ENCODE measurements around the gene XG.
A peak's percentile ranks its signal among the peaks of the same experiment; 100 is the strongest.
"Not testable (repeated sequence)": the region's sequence is repeated elsewhere in the genome, so short reads cannot be mapped to it uniquely, and the experiment has no call there.

XG gene

DNA sequence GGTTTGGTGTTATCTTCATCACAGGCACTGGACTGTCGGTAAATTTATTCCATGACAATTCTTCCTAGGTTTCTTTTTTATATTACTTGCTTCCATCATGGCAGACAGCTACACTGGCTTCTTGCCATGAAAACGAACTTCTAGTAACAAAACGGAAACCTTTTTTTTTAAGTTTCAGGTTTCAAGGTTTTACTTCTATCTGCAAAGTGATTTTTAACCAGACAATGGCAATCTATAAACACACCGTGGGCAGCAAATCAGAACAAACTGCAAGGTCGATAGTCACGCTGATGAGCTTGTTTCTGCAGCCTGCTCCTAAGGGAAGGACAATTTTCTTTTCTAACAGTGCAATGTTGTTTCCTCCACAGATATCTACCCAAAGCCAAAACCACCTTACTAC lies 29.9 kb downstream of the XG start:
- DNase-seq = no peak

DNA sequence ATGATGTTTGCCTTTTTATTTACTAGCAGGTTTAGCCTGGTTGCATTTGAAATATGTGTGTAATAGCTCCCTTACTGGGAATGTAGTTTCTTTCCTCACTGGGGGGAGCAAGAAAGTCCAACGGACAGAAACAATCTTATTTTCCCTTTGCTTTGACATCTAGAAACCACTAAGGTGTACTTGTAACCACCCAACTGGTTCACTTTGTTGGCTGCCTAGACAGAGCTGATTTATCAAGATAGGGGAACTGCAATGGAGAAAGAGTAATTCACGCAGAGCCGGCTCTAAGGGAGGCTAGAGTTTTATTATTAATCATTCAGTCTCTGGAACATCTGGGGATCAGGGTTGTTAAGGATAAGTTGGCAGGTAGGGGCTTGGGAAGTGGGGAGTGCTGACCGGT lies 30.3 kb downstream of the XG start:
- no peak for DNase-seq

DNA sequence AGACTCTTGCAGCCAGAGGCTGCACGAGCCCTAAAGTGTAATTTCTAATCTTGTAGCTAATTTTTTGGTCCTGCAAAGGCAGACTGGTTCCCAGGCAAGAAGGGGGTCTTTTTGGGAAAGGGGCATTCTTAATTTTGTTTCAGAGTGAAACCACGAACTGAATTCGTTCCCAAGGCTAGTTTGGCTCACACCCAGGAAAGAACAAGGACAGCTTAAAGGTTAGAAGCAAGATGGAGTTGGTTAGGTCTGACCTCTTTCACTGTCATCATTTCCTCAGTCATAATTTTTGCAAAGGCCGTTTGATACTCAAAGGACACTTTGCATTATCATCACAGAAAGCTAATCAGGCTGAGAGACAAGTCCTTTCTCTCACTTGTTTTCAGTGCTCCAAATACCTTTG lies 30.9 kb downstream of the XG start:
- no peak for DNase-seq

DNA sequence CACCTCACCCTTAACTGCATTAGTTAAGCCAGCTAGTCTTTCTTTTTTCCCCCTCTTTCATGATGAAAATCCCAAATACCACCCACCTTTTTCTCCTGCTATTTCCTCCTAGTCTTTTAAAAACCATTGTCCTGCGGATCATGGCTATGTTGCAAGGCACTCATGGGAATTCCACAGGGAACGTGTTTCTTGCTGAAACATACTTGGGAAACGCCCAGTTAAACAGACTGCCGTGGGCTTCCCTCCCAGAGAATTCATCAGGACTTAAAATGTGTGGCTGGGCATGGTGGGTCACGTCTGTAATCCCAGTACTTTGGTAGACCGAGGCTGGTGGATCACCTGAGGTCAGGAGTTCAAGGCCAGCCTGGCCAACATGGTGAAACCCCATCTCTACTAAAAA lies 32.2 kb downstream of the XG start:
- DNase-seq = no peak

DNA sequence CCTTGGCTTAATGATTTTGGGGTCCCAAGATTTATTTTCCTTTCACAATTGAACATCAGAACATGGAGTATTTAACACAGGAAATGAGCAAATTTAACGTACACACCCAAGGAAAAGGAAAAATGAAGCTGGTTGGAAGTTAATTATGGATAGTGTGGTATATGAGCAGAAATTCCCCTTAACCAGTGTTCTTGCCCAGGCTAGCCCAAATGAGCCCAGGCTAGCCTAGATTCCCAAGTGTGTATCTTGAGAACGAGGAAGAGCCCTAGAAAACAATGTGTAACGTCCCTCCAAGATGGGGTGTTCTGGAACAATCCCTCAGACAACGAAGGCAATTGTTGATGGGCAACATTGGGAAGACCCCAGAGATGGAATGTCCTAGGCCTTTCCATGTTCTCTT lies 33.7 kb downstream of the XG start:
- DNase-seq = no peak

DNA sequence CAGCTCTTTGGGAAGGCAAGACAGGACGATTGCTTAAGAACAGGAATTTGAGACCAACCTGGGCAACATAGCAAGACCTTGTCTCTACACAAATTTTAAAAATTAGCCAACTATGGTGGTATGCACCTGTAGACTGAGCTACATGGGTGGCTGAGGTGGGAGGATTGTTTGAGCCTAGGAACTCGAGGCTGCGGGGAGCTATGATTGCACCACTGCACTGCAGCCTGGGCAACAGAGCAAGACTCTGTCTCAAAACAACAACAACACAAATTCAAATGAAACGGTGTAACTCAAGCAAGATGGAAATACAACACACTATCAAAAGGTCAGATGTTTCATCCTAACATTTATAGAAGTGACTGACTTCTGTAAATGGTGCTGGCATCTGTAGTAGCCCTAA lies 37.1 kb downstream of the XG start:
- DNase-seq = no peak

DNA sequence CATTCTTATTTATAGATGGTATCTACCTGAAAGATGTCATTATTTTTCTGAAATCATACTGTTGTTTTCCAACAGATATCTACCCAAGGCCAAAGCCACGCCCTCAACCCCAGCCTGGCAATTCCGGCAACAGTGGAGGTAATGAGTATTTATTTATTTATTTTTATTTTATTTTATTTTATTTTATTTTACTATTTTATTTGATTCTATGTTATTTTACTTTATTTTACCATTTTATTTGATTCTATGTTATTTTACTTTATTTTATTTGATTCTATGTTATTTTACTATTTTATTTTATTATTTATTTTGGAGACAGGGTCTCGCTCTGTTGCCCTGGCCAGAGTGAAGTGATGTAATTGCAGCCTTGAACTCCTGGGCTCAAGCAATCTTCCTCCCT lies 37.7 kb downstream of the XG start:
- DNase-seq = no peak

DNA sequence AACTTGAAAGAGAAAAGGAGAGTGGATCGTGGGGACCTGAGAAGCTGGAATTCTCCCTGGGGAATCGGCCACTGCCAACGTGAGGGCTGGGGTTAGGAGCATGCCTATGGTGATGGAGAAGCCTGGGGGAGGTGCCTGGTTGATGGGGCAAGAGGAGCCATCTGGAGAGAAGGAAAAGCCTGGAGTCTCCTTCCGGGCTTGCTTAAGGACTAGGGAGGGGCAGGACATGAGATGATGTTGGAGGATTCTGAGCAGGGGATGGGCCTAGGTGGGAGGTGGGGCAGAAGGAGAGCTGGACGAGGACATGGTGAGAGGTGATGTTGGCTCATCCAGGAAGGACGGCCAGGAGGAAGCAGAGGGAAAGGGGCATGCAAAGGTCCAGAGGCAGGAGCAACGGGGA lies 41.9 kb downstream of the XG start:
- no peak for DNase-seq

DNA sequence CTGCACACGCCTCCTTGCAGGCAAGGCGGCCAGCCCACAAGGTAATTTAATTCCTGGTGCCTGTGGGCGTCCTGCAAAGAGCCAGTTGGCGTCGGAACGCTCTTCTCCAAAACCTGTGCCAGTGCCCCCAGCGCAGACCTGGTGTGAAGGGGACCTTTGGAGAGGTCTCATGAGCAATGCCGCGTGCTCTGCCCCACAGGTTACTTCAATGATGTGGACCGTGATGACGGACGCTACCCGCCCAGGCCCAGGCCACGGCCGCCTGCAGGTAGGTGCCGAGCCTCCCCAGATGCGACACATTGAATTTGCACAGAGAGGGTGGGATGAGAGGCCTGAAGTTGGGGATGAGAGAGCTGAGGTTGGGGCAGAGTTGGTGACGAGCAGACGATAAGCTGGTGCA lies 42.5 kb downstream of the XG start:
- no peak for DNase-seq

DNA sequence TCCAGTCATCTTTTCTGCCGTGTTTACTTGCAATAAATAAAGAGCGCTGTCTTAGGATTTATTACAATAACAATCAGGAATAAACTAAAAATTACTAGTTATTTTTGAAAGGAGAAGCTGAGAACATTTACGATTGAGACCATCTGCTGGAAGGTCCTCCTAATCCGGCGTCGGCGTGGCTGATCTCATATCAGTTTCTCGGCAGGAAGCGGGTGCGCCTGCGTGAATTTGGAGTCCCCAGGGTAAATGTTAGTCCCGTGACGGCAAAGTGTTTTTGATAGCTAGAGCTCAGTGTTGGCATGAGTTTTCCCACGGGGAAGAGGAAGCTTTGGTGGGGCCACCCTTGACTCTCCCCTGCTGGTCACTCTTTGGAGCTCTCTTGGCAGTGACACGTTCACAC lies 45.0 kb downstream of the XG start:
- not testable (repeated sequence) for DNase-seq

DNA sequence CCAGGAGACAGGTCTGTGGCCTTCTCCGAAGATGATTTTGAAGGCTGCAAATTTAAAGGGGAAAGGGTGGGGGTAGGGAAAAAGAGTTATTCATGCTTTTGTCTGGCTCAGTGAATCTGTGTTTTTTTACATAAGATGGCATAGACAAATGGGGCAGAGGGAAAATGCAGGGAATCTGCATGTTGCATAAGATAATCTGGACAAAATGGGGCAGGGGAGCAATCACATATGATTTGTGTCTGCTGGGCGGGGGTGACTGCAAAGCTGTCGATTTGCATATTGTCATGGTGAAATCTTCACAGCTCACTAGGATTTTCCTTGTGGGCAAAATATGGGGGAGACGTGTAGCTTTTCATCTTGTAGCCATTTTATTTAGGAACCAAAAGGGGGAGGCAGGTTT lies 47.5 kb downstream of the XG start:
- no peak for DNase-seq

DNA sequence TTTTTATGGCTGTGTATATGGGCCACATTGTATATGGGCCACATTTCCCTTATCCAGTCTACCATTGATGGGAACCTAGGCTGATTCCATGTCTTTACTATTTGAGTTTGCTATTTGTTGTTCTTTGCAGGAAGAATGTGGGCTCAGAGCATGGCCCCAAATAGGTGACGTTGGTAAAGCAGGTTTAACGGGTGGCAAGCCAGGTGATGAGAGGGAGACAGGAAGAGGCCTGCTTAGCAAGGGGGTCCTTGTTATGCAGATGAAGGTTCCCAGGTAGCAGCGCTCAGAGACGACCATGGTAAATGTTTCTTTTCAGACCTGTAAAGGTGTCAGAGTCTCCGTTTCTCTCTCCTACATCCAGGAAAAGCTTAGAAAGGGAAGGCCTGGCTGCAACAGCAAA lies 48.1 kb downstream of the XG start:
- DNase-seq = not testable (repeated sequence)

DNA sequence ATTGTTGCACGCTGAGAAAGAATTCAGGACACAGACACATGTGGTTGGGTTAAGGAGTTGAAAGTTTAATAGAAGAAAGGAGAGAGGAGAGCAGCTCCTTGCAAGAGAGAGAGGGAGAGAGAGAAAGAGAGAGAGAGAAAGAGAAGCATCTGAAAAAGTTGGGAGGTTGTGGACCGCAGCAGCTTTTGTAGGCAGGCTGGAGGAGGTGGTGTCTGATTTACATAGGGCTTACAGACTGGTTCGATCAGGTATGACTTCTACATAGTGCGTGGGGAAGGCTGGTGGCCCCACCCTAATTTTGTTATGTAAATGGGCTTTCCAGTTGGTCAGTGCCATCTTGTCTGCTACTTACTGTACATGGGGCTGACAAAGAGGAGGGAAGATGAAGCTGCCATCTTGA lies 49.4 kb downstream of the XG start:
- no peak for DNase-seq

DNA sequence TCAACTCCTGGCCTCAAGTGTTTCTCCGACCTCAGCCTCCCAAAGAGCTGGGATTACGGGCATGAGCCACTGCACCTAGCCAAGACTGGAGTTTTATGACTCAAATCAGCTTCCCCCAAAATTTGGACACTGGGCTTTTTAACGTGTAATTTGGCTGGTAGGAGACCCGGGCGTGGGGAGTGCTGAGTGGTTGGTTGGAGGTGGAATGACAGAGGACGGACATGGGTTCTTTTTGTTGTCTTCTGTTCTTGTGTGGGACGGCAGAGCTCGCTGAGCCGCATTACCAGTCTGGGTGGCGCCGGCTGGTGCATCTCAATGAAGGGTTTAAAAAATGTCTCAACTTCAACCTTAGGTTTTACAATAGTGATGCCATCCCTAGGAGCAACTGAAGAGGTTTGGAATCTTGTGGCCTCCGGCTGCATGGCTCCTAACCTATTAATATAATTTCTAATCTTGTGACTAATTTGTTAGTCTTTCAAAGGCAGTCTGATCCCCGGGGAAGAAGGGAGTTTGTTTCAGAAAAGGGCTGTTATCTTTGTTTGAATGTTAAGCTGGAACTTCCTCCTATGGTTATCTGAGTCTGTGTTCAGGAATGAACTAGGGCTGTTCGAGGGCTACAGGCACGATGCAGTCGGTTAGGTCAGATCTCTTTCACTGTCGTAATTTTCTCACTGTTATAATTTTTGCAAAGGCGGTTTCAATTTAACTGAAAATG lies 50.7 kb downstream of the XG start:
- not testable (repeated sequence) for DNase-seq

DNA sequence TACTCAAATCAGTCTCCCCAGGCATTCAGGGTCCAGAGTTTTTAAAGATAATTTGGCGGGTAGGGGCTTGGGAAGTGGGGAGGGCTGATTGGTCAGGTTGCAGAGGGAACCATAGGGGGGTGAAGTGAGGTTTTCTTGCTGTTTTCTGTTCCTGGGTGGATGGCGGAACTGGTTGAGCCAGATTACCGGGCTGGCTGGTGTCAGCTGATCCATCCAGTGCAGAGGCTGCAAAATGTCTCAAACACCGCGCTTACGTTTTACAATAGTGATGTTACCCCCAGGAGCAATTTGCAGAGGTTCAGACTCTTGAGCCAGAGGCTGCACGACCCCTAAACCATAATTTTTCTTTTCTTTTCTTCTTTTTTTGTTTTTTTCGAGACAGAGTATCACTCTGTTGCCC lies 51.6 kb downstream of the XG start:
- not testable (repeated sequence) for DNase-seq

DNA sequence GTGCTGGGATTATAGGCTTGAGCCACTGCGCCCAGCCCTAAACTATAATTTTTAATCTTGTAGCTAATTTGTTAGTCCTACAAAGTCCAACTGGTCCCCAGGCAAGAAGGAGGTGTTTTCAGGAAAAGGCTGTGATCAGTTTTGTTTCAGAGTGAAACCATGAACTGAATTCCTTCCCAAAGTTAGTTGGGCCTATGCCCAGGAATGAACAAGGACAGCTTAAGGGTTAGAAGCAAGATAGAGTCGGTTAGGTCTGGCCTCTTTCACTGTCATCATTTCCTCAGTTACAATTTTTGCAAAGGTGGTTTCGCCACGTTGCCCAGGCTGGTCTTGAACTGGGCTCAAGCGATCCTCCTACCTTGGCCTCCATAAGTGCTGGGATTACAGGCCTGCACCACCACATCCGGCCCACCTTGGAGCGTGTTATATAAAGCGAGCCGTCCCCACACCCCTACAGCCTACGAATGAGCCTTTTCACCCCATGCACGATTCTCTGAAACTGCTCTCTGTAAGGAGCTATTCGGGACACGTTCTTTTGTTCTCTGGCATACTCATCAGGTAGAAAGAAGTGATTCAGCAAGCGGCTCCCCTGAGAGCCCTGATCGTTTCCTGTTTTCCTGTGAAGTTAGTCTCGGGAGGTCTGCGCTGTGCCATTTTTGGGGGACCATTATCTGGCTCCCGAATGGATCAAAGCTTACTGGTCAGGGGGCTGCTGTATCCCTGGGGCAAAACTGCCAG lies 52.4 kb downstream of the XG start:
- DNase-seq = not testable (repeated sequence)

DNA sequence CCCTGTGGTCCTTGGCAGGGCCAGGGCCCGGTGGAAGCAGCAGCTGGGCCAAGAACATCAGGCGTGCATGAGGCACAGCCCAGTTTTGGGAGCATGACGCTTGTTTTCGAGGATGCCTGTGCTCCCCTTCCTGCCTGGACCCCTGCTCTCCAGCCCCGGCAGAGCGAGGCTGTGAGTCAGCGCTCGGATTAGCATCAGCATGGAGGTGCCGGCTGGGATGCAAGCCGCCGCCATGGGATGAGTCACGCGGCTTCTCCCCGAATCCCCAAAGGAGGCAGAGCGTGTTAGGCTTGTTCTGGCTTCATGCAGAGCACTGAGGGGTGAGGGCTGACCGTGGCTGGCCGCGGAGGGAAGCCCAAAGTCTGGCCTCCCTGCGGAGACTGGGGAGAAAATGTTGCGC lies 53.0 kb downstream of the XG start:
- DNase-seq = not testable (repeated sequence)

DNA sequence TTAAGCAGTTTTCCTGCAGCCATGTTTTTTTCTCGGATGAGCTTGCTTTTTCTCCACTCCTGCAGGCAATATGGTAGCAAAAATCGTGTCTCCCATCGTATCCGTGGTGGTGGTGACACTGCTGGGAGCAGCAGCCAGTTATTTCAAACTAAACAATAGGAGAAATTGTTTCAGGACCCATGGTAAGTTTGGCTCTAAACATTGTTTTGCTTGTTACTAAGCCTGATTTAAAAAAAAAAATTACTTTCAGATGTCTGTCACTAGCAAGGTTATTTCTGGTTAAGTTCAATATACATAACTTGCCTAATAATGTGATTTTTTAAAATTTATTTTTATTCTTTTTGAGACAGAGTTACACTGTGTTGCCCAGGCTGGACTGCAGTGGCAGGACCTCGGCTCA lies 59.4 kb downstream of the XG start:
- DNase-seq = no peak

DNA sequence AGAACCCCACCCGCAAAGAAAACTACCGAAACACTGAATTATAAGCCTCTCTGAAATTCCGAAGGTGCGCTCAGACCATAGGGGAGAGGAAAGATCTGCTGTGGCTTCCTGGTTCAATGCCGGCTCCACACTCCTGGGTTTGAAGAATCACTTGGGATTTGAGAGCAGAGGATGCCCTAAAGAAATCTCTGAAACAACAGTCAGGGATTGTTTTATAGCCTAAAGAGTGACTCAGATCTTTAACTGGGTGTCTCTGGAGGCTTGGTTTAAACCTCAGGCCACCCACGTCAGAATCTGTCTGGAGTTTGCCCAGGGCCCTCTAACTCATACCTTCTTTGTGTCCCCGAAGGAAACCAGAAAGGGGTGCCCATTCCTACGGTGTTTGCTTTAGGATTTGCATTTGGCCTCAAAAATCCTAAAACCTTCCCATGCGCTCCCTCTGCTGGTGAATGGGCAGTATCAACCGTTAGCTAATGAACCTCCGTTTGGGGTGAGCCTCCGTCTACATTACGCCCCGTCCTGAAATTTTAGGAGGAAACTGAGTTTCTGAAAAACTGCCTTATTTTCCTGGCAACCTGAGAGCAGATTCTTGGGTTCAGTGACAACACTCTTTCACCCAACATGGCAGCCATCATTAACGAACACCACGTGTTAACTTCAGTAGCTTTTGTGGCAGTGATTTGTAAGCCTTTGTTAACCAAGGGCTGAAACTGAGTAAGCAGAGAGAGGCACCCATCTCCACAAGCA lies 60.5 kb downstream of the XG start:
- DNase-seq = peak; percentile 76

DNA sequence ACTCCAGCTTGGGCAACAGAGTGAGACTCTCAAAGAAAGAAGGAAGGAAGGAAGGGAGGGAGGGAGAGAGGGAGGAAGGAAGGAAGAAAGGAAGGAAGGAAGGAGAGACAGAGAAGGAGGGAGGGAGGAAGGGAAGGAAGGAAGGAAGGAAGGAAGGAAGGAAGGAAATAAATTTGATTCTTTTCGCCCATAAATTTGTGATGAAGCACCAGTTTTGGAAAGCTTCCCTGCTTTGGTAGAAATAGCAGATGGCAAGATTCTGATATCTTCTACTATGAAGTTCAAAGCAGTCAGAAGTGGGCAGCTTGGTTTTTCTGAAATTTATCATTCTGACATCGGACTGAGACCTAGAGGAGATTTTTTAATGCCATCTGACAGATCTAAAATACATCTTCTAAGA lies 65.2 kb downstream of the XG start:
- DNase-seq = no peak

DNA sequence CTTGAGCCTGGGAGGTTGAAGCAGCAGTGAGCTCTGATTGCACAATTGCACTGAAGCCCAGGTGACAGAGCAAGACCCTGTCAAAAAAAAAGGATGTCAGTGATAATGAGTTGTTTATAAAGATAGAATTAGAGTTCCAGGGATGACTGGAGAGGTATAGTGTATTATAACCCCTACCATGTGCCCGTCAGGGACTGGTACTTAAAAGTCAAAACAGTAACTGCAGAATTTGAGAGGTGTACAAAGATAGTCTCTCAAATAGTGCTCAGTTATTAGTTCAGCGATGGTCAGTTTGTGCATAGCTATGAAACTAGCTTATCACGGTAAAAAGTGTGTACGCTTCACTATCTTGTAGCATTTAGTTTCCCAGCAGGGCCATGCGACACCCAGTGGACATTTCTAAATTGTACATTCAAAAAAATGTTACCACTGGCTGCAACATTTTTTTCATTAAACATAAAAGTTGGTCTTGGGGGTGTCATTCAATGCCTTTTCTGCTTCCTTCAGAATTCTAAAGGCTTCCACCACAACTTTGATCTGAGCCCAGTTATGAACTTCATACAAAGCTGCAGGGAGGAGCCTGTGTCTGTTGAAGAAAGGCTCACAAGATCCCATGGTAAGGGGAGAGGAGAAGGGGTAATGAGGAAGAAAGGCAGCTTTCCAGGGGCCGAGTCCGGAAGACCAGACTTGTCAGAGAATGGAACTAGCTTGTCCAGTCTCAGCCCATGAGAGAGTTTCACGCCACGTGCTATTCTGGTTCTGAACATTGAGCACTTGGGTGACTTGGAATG lies 67.7 kb downstream of the XG start:
- DNase-seq = no peak

DNA sequence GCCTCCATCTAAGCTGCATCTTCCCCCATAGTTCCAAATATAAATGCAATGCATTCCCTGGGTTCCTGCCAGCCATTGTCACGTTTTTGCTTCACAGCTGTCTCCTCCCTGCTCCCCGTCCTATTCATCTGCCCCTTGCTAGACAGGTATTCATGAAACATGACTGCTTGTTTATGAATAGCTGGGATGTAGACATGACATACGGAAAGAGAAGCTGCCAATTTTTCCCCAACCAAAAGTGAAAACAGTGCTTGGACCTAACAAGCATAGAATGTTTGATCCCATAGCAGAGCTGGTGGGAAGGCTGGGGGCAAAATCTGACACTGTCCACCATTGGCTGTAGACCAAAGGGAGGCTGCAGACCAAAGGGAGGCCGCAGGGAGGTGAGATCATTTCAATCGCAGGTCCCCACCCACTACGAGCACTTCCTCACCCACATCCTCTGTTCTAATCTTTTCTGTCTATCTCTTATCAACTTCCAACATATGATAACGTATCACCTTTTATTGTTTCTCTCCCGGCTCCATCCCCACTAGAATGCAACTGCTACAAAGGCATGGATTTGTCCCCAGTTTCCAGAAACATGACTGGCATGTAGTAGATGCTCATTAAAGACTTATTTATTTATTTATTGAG lies 68.4 kb downstream of the XG start:
- no peak for DNase-seq

Data from activated CD8-positive, alpha-beta memory T cell treated with anti-CD3 and anti-CD28 coated beads for 24 hours (primary cell).